Anterior cingulate cortex (tissue), 58 donors: ENCODE measurements around the gene SSC4D.
A peak's percentile ranks its signal among the peaks of the same experiment; 100 is the strongest.

Source experiments
- DNase-seq, 58 donors: peaks; one replicate each; lab custom pipeline; 2025; lab: John Stamatoyannopoulos, UW

The SSC4D gene

GRCh38 chr7:76357475-76358010 is 52.0 kb downstream of the SSC4D start:
- peak in 1 of 58 donors; percentile 46 for DNase-seq

- peak in 1 of 58 donors; percentile 7 for DNase-seq
Measured at GRCh38 chr7:76356823-76357222, 52.7 kb downstream of the SSC4D start.

- DNase-seq, result no peak
Measured at GRCh38 chr7:76356115-76356514, 53.4 kb downstream of the SSC4D start.

GRCh38 chr7:76354981-76355730 is 54.3 kb downstream of the SSC4D start:
- peak in 8 of 58 donors; percentile 2 to 77 (median 12) for DNase-seq

GRCh38 chr7:76354516-76354915 is 55.0 kb downstream of the SSC4D start:
- DNase-seq, result no peak

GRCh38 chr7:76353744-76354143 is 55.8 kb downstream of the SSC4D start:
- DNase-seq, result no peak

- DNase-seq, result peak in 15 of 58 donors; percentile 5 to 52 (median 25)
Measured at GRCh38 chr7:76352193-76352592, 57.3 kb downstream of the SSC4D start.

GRCh38 chr7:76351372-76351771 is 58.1 kb downstream of the SSC4D start:
- DNase-seq, result no peak

GRCh38 chr7:76349313-76349885 is 60.1 kb downstream of the SSC4D start:
- no peak for DNase-seq

GRCh38 chr7:76347710-76348109 is 61.8 kb downstream of the SSC4D start:
- DNase-seq, result no peak

- DNase-seq, result no peak
Measured at GRCh38 chr7:76346778-76347177, 62.7 kb downstream of the SSC4D start.

- DNase-seq, result no peak
Measured at GRCh38 chr7:76346097-76346496, 63.4 kb downstream of the SSC4D start.

GRCh38 chr7:76343931-76344321 is 65.6 kb downstream of the SSC4D start:
- DNase-seq, result no peak

- DNase-seq, result no peak
Measured at GRCh38 chr7:76343294-76343930, 66.1 kb downstream of the SSC4D start.

- no peak for DNase-seq
Measured at GRCh38 chr7:76342222-76342621, 67.3 kb downstream of the SSC4D start.

GRCh38 chr7:76340617-76341131 is 68.8 kb downstream of the SSC4D start:
- DNase-seq, result no peak
